LNCaP clone FGC (cell line): Measurements from ENCODE around the gene CLEC19A.

ENCODE experiments used
- DNase-seq: peaks from one replicate; pipeline ENCODE4 v3.0.0-alpha.2; 2011; ENCODE audit warnings: low read depth
- H3K4me3 ChIP-seq: 2 replicates; pipeline ENCODE4 v1.5.1; 2011; ENCODE audit warnings: mild to moderate bottlenecking, low read depth, low read length, control low read depth
- TF ChIP-seq, protein P1 (sequence below): IDR thresholded peaks from 2 replicates; pipeline ENCODE4 v1.5.1; 2012; ENCODE audit warnings: mild to moderate bottlenecking; ENCODE audit not compliant: control insufficient read depth, insufficient read depth; ENCODE audit errors: extremely low read depth

Gene CLEC19A

DNA sequence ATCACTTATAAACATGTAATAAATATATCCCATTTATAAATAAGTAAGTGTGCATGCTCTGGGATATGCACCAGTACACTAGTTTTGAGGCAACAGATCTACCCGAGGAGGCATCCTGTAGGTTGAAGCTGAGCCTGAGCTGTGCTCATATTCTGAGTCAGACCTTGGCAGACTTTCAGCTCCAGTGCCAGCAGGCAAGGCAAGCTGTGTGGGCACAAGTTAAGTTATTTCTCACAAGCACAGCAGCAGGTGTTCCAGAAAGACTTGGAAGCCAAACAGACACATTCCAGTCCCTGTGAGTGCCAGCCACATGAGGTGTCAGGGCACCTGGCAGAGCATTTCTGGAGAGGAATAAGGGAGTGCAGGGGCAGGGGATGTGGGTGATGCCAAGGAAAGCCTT, 1.3 kb upstream of the CLEC19A start:
- TF ChIP-seq, protein P1, sequence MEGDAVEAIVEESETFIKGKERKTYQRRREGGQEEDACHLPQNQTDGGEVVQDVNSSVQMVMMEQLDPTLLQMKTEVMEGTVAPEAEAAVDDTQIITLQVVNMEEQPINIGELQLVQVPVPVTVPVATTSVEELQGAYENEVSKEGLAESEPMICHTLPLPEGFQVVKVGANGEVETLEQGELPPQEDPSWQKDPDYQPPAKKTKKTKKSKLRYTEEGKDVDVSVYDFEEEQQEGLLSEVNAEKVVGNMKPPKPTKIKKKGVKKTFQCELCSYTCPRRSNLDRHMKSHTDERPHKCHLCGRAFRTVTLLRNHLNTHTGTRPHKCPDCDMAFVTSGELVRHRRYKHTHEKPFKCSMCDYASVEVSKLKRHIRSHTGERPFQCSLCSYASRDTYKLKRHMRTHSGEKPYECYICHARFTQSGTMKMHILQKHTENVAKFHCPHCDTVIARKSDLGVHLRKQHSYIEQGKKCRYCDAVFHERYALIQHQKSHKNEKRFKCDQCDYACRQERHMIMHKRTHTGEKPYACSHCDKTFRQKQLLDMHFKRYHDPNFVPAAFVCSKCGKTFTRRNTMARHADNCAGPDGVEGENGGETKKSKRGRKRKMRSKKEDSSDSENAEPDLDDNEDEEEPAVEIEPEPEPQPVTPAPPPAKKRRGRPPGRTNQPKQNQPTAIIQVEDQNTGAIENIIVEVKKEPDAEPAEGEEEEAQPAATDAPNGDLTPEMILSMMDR = no peak
- H3K4me3 ChIP-seq = no peak overlapping the region
- peak; percentile 78 for DNase-seq

DNA sequence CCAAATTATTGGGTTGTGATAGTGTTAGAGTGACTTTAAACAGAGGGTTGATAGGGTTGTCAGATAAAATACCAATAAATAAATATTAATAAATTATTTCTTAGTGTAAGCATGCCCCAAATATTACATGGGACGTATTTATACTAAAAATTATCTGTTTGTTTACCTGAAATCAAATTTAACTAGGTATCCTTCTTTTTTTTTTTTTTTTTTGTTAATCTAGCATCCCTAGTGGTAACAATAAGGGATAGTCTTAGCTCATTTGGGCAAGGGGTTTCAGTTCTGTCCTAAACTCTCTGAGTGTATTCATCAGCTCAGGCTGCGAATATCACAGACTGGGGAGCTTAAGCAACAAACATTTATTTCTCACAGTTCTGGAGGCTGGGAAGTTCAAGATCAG, 1.3 kb downstream of the CLEC19A start:
- no peak overlapping the region for H3K4me3 ChIP-seq
- TF ChIP-seq, protein P1 = no peak
- DNase-seq = no peak

DNA sequence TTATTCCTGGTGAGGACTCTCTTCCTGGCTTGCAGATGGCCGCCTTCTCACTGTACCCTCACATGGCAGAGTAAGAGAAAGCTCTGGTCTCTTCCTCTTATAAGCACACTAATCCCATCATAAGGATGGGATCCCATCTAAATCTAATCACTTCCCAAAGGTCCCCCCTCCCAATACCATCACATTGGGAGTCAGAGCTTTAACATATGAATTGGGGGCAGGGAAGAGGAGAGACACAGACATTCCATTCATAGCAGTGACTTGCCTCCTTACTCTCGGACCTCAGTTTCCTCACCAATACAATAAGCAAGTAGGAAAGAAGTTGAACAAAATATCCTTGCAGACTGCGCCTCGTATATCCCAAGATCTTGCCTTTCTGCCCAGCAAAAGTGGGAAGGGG, 1.7 kb downstream of the CLEC19A start:
- H3K4me3 ChIP-seq = no peak overlapping the region
- no peak for DNase-seq
- TF ChIP-seq, protein P1 = no peak

DNA sequence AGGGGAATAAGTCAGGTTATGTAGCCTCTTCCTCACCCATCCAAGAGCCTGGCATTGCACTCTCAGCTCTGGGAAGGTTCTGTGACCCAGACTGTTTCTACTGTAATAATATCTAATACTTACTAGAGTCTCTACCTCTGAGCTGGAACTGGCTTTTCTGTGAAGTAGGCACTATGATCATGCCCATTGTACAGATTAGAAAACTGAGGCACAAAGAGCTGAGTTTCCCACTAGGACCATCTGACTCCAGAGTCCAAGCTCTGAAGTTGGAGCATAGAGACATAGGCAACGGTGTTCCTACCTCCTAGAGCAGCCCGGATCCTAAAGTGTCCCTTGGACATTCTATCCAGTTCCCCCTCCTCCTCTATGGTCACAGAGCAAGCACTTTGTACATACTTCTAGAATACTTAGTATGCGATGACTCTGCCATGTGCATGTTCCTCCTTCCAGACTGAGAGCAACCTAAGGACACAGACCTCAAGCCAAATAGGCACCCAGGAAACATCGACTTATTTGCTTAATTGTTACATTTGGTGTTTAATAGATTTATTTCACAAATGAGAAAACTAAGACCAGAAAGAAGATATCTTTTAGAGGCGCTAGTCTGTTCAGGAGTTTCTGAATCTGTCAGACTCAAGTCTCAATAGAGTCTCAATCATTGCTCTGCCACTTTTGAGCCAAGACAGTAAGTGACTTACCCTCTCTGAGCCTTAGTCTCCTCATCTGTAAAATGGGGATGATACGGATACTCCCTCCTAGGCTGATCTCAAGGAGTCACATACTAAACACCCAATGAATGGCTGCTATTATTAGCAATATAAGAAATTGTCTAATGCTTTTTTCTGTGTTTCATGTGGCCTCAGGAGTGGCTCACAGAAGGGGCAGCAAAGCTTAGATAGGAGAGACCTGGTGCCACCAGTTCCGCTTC, 3.6 kb downstream of the CLEC19A start:
- TF ChIP-seq, protein P1 = no peak
- DNase-seq = no peak
- no peak overlapping the region for H3K4me3 ChIP-seq

DNA sequence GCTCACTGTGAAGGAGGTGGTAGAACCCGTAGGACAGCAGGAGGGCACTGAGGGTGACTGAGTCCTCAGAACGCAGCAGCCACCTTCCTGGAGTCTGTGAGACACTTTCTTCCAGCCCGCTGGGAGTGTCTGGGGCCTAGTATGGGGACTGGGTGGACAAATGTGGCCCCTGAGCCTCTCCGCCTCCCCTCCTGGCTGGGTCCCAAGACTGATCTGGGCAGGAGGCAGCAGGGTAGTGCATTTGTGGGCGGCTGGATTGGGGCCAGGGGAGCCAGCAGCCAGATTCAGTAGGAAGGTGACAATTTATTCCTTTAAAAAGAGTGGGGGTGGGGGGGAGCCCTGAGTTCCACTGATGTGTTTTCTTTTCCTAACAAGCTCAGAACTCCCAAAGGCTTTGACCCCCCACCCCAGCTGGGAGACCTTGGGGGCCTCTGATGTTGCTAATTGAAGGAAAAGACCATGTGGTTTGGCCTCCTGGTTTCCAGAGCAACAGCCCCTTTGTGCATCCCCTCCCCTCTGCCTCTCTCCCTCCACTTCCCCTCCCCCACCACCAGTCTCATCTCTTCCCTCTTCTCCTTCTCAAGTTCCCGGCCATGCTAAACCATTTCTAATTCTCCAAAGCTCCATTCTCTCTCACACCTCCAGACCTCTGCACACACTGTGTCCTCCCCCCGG, 4.4 kb downstream of the CLEC19A start:
- TF ChIP-seq, protein P1 = no peak
- no peak for DNase-seq
- no peak overlapping the region for H3K4me3 ChIP-seq

DNA sequence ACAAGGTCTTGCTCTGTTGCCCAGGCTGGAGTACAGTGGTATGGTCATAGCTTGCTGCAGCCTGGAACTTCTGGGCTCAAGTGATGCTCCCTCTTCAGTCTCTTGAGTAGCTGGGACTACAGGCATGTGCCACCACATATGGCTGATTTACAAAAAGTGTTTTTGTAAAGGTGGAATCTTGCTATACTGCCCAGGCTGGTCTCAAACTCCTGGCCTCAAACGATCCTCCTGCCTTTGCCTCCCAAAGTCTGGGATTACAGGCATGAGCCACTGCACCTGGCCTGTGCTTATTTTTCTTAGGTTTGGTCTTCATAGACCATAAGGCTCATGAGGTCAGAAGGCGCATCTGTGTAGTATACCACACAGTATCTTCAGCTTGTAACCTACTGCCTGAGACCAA, 5.3 kb downstream of the CLEC19A start:
- no peak for DNase-seq
- H3K4me3 ChIP-seq = no peak overlapping the region
- TF ChIP-seq, protein P1 = no peak
